8988T (cell line): Measurements from ENCODE around the gene NUCB1.
"Not testable (repeated sequence)": the region's sequence is repeated elsewhere in the genome, so short reads cannot be mapped to it uniquely, and the experiment has no call there.

Experiments
- DNase-seq: peaks from one replicate; pipeline ENCODE4 v3.0.0; 2011

Gene NUCB1

GRCh38 chr19:48906324-48906723 lies 6.2 kb downstream of the NUCB1 start:
- DNase-seq = no peak

GRCh38 chr19:48907671-48908070 lies 7.6 kb downstream of the NUCB1 start:
- DNase-seq = no peak

- not testable (repeated sequence) for DNase-seq
Observed at GRCh38 chr19:48909424-48910077, 9.4 kb downstream of the NUCB1 start.

DNA sequence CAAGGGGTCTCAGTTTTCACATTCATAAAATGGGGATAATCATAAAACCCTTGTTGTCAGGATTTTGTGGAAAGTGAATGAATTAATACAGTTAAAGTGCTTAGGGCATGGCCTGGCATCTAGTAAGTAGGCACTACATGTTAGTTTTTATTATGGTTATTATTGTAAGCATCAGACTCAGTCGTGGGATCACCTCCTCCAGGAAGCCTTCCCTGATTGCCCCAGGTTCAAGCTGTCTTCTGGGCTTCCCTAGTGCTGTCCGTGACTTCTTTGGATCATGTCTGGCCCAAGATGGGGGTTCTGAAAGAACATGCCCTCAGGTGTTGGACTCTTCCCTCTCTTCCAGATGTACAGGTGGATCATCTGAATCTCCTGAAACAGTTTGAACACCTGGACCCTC lies 10.7 kb downstream of the NUCB1 start:
- DNase-seq = no peak

DNA sequence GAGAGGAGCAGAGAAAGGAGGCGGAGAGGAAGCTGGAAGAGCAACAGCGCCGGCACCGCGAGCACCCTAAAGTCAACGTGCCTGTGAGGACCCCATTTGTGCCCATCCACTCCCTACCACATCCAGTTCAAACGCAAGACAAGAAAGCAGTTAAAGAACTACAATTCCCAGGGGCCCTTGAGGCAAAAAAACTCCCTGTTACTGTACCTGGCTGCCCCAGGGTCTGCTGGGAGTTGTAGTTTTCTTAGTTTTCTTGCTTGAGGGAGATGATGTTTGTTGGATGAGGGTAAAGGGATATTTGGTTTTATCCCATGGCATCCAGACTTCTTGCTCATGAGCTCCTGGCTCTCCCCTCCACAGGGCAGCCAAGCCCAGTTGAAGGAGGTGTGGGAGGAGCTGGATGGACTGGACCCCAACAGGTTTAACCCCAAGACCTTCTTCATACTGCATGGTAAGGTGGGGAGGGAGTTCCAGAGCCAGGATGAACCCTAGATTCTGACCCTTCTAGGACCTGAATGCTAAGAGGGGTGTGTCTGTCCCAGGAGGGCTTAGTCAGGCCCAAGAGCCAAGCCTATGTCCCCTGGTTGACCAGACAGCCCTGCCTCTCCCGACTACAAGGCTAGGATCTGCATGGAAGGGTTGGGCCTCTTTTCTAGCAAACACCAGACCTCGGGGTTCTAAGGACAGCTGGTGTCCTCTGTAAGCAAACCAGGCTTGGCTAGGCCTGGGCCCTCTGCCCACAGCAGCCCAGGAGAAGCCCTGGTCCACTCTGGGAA lies 13.2 kb downstream of the NUCB1 start:
- no peak for DNase-seq

GRCh38 chr19:48914181-48914580 lies 14.1 kb downstream of the NUCB1 start:
- DNase-seq = no peak

GRCh38 chr19:48915757-48916156 lies 15.6 kb downstream of the NUCB1 start:
- no peak for DNase-seq

DNA sequence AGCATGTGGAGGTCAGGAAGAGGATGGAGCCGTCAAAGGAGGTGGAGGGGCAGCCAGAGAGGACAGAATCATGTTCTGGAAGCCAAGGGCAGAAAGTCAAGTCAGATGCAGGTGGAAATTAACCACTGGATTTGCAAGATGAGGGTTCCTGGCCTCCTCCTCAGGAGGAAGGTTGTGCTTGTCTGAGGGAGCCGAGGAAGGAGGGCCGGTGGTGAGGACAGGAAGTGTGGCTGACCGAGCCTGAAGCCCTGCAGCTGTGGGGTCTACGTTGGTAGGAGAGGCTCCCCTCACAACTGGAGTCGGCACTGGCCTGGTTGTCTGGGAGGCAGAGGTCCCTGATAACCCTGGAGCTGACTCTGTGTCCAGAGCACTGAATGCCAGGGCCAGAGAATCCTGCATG lies 18.0 kb downstream of the NUCB1 start:
- DNase-seq = no peak

GRCh38 chr19:48918801-48919247 lies 18.7 kb downstream of the NUCB1 start:
- no peak for DNase-seq

GRCh38 chr19:48919271-48919670 lies 19.2 kb downstream of the NUCB1 start:
- DNase-seq = not testable (repeated sequence)

- DNase-seq = no peak
Observed at GRCh38 chr19:48920949-48921348, 20.8 kb downstream of the NUCB1 start.

DNA sequence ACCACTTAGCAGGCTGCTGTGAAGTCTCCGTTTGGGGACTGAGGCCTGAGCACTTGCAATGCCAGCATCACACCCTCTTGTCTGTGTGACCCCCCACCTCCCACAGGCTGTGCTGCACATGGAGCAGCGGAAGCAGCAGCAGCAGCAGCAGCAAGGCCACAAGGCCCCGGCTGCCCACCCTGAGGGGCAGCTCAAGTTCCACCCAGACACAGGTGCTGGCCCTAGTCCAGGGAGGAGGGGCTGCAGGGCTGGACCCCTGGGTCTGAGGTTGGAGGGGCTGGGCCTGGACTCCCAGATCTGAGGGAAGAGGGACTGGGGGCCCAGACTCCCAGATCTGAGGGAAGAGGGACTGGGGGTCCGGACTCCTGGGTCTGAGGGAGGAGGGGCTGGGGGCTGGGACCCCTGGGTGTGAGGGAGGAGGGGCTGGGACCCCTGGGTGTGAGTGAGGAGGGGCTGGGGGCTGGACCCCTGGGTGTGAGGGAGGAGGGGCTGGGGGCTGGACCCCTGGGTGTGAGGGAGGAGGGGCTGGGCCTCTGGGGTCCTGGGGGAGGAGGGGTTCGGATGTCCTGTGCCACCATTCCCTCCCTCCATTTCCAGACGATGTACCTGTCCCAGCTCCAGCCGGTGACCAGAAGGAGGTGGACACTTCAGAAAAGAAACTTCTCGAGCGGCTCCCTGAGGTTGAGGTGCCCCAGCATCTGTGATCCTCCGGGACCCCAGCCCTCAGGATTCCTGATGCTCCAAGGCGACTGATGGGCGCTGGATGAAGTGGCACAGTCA lies 21.8 kb downstream of the NUCB1 start:
- DNase-seq = no peak

- no peak for DNase-seq
Observed at GRCh38 chr19:48922548-48923490, 22.7 kb downstream of the NUCB1 start.

GRCh38 chr19:48925240-48925843 lies 25.2 kb downstream of the NUCB1 start:
- DNase-seq = no peak

GRCh38 chr19:48925890-48926289 lies 25.8 kb downstream of the NUCB1 start:
- not testable (repeated sequence) for DNase-seq

GRCh38 chr19:48926909-48927308 lies 26.8 kb downstream of the NUCB1 start:
- no peak for DNase-seq

- DNase-seq = not testable (repeated sequence)
Observed at GRCh38 chr19:48927692-48928091, 27.6 kb downstream of the NUCB1 start.

GRCh38 chr19:48928164-48929025 lies 28.3 kb downstream of the NUCB1 start:
- no peak for DNase-seq

DNA sequence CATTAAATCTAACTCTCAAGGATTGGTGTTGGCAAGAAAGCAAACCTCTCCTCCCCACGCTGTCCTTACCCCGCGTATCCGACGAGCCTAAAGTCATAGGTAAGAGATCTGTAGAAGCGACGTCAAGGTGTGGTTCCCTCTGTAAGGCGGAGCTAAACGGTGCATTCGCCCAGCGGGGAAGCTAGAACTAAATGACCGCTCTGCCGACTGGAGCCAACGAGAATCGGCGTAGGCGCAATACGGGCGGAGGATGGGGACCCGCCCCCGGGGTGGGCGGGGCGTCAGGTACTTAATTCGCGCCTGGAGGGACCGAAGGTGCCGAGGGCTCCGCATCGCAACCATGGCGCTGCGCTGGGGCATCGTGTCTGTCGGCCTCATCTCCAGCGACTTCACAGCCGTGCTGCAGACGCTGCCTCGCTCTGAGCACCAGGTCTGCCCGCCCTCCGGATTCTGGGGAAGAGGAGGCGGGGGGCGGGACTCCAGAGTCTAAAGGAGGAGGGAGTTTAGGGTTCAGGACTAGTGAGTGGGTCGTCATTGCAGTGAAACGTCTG lies 33.3 kb downstream of the NUCB1 start, which contains the start of gene DHDH:
TSS of gene DHDH (plus strand) at position 318 of the 551 bp plus-strand sequence. CDS start at position 341, 23 bp downstream.
- DNase-seq = peak; percentile 44

- DNase-seq = no peak
Observed at GRCh38 chr19:48934837-48935236, 34.7 kb downstream of the NUCB1 start.

DNA sequence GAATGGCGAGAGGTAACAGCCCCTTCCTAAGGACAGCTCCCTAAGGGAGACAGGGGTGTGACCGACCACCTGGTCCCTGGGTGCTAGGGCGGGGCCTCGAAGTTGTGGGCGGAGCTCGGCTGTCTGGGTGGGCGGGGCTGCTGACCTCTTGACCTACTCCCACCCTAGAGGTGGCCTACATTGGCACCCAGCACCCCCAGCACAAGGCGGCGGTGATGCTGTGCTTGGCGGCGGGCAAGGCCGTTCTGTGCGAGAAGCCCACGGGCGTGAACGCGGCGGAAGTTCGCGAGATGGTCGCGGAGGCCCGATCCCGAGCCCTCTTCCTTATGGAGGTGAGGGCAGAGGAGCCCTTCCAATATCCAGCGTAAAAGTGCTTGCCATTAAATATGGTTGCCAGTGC lies 35.8 kb downstream of the NUCB1 start:
- DNase-seq = no peak
